IPS DF 4.7 (cell line): ENCODE measurements around the gene WSCD2.

Source experiments
- DNase-seq: peaks from one replicate; pipeline ENCODE4 v3.0.0-alpha.2; 2013; ENCODE audit warnings: low spot score; ENCODE audit errors: extremely low read depth

The WSCD2 gene

DNA sequence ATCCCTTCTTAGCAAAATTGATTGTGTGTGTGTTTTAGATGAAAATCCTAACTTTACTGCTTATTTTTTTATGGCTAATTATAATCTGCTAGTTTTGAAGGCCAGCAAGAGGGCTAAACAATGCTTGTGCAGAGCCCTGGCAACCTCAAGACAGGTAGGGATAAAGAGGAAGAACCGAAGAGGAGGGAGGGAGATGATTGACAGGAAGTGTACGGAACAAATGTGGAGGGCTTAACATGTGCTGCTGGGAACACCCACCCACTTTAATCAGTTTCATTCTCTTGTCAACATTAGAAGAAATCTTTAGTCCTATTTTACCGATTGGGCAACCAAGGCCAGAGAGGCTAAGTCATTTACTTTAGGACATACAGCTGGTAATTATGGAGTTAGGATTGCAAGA lies 1.4 kb upstream of the WSCD2 start:
- no peak for DNase-seq

DNA sequence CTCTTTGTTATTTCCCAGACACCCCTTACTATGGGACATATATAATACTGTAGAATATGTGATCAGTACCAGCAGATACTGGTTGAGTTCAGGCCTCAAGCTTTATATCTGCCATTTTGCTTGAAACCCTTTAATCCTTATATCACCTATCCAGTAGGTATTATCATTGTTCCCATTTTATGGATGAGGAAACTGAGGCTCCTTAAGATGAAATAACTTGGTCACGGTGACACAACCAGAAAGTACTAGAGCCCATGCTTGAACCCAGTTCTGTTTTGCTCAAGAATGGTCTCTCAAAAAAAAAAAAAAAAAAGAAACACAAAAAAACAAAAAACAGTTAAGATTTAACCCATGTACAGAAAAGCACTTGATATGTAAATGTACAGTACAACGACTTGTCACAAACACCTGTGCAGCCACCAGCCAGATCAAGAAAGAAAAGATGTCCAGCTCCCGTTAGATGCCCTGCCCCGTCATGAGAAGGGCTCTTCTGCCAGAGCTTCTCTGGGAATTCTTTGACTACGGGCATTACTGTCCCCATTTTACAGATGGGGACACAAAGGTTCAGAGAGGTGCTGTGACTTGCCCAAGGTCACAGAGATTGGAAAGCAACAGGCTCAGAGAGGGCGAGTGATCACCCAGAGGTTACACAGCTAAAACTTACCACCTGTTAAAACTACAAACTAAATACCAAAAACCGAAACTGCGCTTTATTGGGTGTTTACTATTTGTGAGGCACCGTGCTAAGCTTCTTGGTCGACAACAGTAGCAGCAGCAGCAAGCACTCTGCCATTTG lies 669 bp upstream of the WSCD2 start:
- no peak for DNase-seq

- DNase-seq, result no peak
Observed at GRCh38 chr12:108131035-108131434, 1.9 kb downstream of the WSCD2 start.

DNA sequence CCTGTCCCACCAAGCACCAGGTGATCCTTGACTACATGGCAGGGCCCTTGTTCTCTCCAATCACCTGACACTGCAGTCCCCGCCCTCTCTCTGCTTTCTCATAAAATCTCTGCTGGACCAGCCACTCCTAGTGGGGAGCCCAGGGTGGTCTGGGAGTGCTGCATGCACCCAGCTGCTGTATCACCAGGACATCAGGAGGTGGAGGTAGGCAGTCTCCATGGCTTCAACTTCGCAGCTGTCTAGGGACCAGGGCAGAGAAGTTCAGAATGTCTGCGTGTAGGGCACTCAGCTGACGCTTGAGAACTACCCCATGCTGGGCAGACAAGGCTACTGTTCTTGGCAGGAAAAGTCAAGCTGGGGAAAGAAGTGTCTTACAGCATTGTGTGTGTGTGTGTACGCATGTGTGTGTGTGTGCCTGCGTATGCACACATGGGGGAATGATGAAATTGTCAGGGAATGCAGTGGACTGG lies 2.6 kb downstream of the WSCD2 start:
- DNase-seq, result no peak

GRCh38 chr12:108133482-108133881 lies 4.4 kb downstream of the WSCD2 start:
- DNase-seq, result no peak

- DNase-seq, result no peak
Observed at GRCh38 chr12:108134744-108135143, 5.7 kb downstream of the WSCD2 start.

GRCh38 chr12:108135627-108136026 lies 6.5 kb downstream of the WSCD2 start:
- DNase-seq, result no peak

GRCh38 chr12:108136697-108137096 lies 7.6 kb downstream of the WSCD2 start:
- no peak for DNase-seq

DNA sequence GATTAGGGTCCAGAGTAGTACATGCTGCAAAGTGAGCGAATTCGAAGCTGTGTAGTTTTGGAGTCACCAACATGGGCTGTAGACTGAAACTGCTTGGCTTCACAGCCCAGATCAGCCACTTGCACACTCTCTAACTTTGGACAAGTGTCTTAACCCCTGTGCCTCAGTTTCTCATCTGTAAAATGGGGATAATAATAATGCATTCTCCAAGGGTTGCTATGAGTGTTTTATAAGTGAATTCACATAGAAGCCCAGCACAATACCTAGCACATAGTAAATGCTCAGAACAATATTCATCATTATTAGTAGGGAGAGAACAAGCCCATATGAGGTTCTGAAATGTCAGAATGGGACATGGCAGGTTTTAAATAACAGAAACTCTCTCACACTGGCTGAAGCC lies 10.4 kb downstream of the WSCD2 start:
- DNase-seq, result no peak

DNA sequence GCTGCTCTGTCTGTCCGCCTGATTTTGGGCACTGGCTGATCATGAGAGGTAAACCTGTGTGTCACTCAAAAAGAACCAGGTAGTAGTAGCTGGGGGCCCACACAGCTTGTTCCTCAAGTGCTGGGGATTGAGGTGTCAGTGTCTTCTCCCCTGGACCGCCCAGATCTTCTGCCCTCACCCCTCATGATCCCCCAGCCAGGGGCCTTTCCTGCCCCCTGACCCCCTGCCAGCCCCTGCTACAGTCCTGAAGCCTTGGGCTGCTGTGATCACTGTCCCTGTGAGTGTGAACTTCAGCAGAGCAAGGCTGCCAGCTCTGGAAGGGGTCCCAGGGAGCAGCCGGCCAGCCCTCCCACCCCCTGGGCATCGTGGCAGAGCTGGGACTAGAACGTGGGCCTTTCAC lies 11.4 kb downstream of the WSCD2 start:
- no peak for DNase-seq

DNA sequence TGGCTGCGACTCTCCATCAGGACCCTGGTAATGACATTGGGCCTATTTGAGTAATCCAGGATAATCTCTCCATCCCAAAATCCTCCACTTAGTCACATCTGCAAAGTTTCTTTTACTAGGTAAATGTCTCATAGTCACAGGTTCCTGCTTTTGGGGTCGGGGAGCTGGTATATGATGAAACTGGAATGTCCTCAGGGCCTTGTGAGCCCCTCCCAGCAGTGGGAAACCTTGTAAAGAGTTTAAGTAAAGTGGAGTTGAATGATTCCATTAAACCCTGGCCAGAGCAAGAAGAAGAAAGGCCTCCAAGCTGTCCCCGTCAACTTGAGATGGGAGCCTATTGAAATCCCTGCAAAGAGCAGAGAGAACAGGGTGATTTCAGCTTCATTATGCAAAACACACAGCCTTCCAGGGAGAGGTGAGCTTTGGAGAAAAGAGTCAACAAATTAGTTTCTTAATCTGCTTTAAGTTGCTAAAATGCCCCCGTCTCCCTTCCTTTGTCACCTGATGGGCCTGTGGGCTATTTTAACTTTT lies 12.6 kb downstream of the WSCD2 start:
- DNase-seq, result no peak

GRCh38 chr12:108143144-108143543 lies 14.1 kb downstream of the WSCD2 start:
- no peak for DNase-seq

- no peak for DNase-seq
Observed at GRCh38 chr12:108144080-108144479, 15.0 kb downstream of the WSCD2 start.

- no peak for DNase-seq
Observed at GRCh38 chr12:108145011-108145410, 15.9 kb downstream of the WSCD2 start.

DNA sequence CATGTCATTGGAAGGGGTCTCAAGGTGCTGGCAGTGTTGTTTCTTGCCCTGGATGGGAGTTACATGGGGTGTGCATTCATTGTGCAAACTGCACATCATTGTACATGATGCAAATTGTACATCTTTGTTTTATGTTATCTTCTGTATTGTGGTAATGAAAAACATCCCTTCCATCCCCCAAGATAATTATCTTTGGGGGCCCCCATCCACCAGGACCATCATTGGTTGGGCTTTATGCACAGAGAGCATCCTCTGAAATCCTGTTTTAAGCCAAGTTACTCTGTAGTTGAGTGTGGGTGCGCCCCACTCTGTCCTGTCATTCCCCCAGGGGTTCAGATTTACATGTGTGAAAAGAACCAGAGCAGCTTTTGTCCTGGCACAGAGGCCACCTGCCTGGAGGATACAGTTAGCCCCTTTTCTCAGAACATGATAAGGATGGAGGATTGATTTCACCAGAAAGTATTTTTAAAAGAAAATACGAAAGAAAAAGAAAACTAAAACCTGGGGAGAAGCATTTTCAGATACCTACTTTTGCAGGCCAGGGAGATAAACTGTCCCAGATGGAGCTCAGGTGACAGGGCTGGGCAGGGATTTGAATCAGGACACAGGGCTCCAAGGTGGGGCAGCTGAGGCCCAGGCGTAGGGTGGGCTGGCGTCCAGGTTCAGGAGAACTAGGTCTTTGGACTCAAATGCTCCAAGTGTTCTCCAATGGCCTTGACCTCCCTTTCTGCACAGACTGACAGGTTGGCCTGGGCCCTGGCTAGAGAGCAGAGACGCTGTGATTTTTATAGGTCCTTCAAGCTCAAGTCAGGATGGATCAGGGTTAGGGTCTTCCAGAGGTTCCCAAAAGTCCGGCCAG lies 17.2 kb downstream of the WSCD2 start:
- DNase-seq, result no peak

- no peak for DNase-seq
Observed at GRCh38 chr12:108147279-108147678, 18.2 kb downstream of the WSCD2 start.

GRCh38 chr12:108148521-108149074 lies 19.5 kb downstream of the WSCD2 start:
- DNase-seq, result no peak

DNA sequence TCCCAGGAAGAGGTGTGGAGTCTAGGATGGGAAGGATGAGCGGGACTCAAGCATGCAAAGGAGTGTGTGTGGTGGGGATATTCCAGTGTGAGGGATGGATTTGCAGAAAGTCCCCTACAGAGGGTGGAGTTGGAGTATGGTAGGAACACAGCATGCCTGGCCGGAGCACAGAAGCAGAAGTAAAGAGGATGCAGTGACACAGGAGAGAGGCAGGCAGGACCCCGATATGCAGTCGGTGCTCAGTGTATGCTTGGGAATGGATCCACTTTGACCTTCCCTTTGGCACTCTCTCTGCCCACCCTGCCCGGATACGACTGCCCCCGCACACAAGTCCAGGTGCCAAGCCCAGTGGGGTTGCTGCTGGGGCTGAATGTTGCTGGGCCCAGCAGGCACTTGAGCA lies 21.3 kb downstream of the WSCD2 start:
- DNase-seq, result no peak

DNA sequence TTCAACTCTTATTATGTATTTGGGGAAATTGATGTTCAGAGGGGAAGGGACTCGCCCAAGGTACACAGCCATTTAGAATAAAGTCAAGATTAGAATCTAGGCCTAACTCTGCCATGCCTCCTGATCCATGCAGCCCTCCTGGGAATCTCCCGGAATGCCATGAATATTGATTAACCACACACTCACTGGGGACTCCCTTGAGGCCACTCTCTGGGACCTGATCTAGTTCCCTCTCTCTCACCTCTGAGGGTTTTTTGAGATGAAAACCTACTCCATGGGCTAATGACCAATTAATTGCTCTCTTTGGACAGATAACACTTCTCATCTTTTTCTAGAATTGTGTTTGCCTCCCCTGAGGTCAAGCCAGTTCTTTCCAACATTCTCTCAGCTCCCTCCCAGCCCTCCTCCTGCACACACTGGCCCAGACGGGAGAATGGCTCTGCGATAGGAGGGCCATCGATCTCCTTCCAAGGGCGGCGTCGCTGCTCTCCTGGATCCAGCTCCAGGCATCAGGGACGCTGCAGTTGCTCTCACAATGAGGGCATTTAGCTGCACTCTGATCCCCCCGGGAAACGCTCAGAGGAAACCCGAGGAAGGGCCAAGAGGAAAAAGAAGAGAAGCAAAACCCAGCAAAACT lies 22.6 kb downstream of the WSCD2 start:
- no peak for DNase-seq

DNA sequence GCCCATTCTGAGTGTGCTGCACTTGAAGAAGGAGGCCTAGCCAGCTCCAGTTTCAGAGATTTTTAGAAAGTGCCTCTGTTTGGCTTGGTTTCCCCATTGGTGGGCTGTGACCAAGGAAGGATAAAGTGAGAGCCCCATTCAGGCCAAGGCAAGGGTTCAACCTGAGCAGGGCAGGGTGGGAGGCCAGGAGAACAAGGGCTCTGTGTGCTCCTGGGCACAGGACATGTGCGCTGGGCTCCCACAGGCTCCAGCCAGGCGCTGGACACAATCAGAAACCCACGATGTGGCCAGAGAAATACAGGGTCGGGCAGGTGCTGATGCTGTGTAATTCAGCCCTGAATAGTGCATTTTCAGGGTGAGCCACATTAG lies 23.1 kb downstream of the WSCD2 start:
- DNase-seq, result no peak

DNA sequence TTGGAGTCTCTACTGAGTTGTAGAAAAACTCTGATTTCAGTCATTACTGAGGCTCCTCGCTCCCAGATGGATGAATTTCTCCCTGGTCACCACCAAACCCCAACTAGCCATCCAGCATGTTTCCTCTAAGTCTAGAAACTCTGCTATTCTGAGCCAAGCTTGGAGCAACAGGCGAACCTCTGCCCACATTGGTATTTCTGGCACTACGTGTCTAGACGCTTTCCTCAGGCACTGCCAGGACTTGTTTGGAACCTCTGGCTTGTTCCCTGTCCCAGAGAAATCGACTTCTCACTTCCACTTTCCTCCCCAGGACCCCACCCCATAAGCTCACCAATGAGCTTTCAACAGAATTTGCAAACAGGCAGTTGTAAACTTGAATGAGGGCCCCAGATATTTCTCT lies 27.6 kb downstream of the WSCD2 start:
- no peak for DNase-seq
